Activated T-cell treated with anti-CD3 and anti-CD28 coated beads for 1 hour (primary cell): Measurements from ENCODE around the gene ANKRD12.
"Not testable (repeated sequence)": the region's sequence is repeated elsewhere in the genome, so short reads cannot be mapped to it uniquely, and the experiment has no call there.

ENCODE experiments used
- DNase-seq: peaks from one replicate; pipeline ENCODE4 v3.0.0-alpha.2; 2020; ENCODE audit warnings: low read depth

ANKRD12 gene

GRCh38 chr18:9233771-9234440, 97.3 kb downstream of the ANKRD12 start:
- no peak for DNase-seq

DNA sequence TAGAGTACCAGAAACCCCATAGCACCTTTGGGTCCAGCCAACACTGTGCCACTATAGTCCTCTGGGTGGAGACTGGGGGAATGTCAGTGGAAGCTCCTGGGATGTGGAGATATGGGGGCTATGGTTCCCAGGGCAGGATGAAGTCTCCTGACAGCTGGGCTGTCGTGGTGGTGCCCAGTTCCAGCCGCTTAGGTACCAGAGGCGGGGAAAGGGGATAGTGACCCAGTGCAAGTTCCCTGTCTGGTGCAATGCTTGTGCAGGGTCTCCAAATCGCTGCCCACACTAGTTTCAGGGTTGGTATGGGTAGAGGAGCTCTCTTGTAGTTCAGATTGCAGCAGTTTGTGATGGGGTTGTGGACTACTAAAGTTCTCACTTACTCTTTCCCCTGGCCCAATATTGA, 97.9 kb downstream of the ANKRD12 start:
- no peak for DNase-seq

- DNase-seq, result no peak
Observed at GRCh38 chr18:9237981-9238380, 101.4 kb downstream of the ANKRD12 start.

GRCh38 chr18:9239720-9240119, 103.1 kb downstream of the ANKRD12 start:
- no peak for DNase-seq

DNA sequence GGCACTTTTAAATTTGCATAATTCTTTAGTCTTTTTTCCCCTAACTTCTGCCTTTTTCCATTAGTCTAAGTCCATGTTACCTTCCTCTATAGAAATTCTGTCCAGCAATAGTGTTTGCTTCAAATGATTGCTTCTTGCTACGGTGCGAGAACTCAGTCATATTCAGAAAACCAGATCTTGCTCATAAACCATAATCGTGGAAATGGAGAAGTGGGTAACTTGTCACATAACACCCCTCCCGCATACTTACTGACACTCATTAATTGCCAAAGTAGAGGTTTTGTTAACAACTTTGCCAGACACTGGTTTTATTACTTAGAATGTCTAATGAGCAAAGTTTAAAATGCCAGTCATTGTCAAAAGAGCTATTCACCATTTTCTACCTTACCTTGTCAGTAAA, 103.7 kb downstream of the ANKRD12 start:
- no peak for DNase-seq

GRCh38 chr18:9243029-9243428, 106.4 kb downstream of the ANKRD12 start:
- DNase-seq, result no peak

DNA sequence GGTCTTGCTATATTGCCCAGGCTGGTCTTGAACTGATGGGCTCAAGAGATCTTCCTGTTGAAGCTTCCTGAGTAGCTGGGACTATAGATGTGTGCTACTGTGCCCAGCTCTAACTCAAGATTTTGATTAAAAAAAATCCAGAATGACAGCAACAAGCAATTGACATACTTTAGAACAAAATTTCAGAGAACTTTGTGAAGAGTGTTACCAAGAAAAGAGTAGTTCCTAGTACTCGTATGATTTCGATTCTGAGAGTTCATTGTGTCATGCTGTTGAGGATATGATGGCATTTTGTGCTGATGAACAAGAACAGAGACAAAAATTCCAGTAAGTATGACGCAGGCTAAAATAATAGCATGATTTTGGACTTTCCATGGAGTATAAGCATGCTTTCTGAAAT, 107.8 kb downstream of the ANKRD12 start:
- DNase-seq, result no peak

GRCh38 chr18:9248661-9249060, 112.1 kb downstream of the ANKRD12 start:
- no peak for DNase-seq

DNA sequence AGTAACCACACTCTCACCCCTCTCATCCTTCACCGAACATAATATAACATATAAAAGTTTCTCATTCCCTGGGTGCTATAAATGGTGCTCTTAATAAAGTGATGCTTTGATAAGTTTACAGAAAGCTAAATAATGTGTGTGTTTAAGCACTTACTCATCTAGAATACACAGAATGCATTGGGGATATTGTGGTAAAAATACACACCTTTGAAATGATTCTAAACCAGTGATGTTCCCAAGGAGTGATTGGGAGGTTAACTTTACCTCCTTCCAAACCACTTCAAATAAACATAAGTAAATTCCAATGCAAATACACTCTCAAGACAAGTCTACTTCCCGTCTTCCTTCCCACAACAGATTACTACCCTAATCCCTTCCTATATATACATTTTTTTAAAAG, 112.7 kb downstream of the ANKRD12 start:
- DNase-seq, result no peak

- no peak for DNase-seq
Observed at GRCh38 chr18:9259173-9259572, 122.6 kb downstream of the ANKRD12 start.

- DNase-seq, result no peak
Observed at GRCh38 chr18:9260388-9261380, 124.1 kb downstream of the ANKRD12 start.

DNA sequence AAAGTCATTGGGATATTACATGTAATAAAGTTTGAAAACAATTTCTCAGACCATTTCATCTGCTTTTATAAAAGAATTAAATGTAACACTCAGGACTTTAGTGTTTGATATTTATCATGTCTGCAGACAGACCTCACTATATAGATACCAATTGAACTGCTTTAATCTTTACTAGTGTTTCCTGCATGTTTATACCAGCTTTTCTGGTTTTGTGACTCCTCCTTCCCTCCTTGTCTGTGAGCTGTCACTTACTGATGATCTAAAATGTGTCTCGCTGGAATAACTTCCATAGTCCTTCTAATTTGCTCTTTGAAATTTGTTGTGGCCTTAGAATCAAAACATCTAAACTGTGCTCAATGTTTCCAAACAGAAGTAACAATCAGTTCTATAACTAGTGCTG, 126.7 kb downstream of the ANKRD12 start:
- no peak for DNase-seq

DNA sequence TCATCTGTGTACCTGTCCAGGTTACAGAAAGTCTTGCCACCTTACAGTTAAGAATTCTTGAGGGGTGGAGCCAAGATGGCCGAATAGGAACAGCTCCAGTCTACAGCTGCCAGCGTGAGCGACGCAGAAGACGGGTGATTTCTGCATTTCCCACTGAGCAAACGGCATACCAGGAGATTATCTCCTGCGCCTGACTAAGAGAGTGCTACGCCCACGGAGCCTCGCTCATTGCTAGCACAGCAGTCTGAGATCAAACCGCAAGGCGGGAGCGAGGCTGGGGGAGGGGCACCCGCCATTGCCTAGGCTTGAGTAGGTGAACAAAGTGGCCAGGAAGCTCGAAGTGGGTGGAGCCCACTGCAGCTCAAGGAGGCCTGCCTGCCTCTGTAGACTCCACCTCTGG, 128.2 kb downstream of the ANKRD12 start:
- DNase-seq, result not testable (repeated sequence)

GRCh38 chr18:9273221-9273620, 136.6 kb downstream of the ANKRD12 start:
- no peak for DNase-seq

DNA sequence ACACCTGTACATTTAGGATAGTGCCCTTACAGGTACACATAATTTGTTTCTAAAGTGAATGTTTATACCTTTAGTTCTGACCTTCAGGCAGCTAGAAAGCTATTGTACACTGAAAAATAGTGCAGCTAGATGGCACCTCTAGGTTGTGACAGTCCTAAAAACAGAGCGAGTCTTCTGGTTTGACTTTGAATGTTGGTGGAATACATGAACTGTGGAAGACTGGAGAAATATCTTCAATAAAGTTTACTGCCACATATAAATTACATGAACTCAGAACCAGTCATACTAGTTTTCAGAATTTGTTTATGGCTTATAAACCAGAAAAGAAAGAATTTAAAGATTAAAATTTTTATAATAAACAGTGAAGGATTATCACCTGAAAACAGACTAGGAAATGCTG, 139.3 kb downstream of the ANKRD12 start:
- no peak for DNase-seq

DNA sequence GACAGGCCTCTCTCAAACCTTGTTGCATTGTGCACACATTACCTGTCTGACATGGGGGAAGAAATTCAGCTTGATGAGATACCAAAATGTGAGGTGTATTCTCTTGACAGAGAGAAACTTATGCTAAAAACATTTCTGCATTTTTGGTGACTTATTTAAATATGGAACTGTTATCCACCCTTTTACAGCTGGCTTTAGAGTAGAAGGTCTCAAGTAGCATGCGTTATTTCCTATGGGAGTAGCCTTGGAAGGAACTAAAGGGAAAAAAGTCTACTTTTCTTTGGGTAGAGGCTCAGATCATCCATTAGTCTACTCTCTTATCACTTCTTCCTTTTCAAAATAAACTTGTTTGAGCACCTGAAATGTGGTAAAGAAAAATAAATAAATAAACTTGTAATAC, 141.4 kb downstream of the ANKRD12 start:
- no peak for DNase-seq

DNA sequence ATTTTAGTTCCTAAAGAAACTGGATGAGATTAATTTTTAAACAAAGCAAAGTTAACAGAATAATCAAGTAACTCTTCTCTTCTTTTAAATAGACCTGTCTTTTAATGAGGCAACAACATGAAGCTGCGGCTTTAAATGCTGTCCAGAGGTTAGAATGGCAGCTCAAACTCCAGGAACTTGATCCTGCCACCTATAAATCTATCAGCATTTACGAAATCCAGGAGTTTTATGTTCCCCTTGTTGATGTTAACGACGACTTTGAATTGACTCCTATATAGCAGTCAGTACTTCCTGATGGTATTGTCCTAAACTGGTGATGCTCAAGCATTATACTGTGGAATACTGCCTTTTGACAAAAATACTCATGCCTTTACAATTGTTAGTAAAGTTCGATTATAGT, 144.3 kb downstream of the ANKRD12 start:
- no peak for DNase-seq

DNA sequence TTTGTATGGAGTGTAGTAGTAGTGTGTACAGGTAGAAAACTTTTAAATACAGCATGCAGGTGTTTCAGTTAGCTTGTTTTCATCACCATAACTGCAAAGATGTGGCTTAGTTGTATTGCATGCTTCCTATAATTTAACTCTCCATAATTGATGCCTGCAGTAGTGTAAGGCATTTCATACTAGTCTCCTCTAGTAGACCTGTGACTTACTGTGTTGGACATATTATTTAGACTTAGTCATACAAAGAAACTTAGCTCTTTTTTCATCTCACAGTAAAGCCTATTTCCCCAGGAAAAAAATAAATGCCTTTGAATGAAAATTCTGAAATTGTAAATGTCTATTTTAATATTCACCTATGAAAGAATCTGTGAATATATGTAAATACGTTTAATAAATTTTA, 145.2 kb downstream of the ANKRD12 start:
- no peak for DNase-seq

DNA sequence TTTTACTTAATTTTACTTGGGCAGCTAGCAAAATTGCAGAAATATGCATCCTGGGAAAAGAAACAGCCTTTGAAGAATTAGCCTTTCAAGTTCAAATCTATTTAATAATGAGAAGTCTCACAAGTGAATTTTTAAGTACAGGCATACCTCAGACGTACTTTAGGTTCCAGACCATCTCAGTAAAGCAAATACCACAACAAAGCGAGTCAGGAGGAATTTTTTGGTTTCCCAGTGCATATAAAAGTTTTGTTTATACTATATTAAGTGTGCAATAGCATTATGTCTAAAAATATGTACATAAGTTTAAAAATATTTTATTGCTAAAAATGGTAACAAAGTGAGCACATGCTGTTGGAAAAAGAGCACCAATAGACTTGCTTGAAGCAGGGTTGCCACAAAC, 147.2 kb downstream of the ANKRD12 start:
- DNase-seq, result no peak

- no peak for DNase-seq
Observed at GRCh38 chr18:9285604-9286003, 149.0 kb downstream of the ANKRD12 start.

DNA sequence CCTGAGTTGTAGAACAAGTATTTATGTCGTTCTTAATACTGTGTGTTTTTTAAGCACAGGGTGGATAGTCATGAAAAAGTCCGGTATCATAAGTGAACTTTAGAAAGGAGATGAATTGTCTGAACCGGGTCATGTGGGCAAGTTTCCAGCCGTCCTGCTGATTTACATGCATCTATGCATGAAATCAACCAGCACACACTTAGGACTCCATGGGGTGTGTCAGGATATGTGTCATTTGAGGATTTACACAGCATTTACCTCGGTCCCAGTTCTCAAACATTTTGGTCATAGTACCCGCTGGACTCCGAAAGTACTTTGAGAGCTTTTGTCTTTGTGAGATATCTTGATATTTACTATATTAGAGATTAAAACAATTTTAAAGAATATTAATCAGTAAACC, 150.5 kb downstream of the ANKRD12 start:
- DNase-seq, result no peak

- DNase-seq, result no peak
Observed at GRCh38 chr18:9289698-9290097, 153.1 kb downstream of the ANKRD12 start.

- no peak for DNase-seq
Observed at GRCh38 chr18:9290156-9290555, 153.6 kb downstream of the ANKRD12 start.
